GM18951 (cell line): Measurements from ENCODE around the gene SLC43A2.
"Not testable (repeated sequence)": the region's sequence is repeated elsewhere in the genome, so short reads cannot be mapped to it uniquely, and the experiment has no call there.

Source experiments
- POLR2A ChIP-seq: IDR thresholded peaks from 4 replicates; pipeline ENCODE4 v1.6.1; 2011; ENCODE audit warnings: mild to moderate bottlenecking; ENCODE audit not compliant: insufficient read length, insufficient read depth; ENCODE audit errors: extremely low read depth
- in situ Hi-C: fragments of 300-500 bp; cut with MboI; formaldehyde crosslinking; loops from one replicate; pipeline ENCODE4 v1.12.0; 2022; ENCODE audit warnings: low sequenced_read_pairs, mixed read lengths, inconsistent platforms; ENCODE audit not compliant: unreplicated experiment

The SLC43A2 gene

DNA sequence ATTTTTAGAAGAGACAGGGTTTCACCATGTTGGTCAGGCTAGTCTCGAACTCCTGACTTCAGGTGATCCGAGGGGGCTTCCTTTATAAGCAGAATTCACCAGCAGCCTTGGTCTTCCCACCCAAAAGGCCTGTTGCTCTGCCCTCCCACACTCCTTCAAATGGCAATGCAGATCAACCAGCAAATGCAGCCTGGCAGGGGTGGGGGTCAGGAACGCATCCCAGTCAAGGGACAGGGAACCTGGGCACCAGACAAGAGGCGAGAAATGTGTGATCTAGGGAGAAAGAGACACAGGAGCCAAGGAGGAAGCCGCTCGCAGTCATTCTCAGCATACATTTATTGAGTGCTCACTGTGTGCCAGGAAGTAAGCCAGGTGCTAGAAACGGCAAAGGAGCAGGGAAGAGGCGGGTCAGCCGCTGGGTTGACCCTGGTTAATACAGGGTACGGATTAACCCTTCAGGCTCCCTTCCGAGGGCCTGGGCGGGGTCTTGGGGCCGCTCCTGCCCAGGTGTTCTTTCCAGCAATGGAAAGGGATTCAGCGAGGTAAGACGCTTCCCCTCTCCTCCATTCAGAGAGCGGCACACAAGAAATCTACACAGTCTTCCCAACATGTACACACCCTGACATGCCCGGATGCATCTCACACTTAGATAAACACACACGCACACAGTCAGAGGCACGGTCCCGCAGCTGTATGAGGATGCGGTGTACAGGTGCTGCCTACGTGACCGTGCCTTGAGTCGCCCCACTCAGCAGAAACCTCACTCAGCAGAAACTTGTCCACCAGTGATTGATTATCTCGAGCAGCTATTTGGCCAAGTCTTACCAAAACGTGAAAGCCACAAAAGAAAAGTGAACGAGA is 59.5 kb downstream of the SLC43A2 start:
- no peak for TF ChIP-seq POLR2A
- in situ Hi-C loops, result no loop called here

DNA sequence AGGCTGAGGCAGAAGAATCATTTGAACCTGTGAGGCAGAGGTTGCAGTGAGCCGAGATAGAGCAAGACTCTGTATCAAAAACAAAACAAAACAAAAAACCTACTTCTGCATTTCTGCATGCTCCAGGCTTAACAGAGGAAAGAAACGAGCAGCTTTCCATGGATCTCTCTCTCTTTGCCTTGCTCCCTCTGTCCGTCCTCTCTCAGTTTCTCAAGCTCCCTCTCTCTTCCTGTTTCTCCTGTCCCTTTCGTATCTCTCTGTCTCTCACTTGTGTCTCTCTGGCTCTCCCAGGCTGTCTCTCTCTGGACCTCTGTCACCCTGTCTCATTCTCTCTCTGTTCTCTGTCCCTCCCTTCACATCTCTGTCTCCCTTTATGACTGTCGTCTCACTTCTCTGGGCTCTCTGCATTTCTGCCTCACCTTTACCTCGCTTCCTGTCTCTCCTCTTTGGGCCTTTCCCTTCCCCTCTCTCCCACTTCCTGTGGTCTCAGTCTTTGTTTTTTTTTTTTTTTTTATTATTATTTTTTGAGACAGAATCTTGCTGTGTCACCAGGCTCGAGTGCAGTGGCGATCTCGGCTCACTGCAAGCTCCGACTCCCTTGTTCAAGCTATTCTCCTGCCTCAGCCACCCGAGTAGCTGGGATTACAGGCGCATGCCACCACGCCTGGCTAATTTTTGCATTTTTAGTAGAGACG is 62.0 kb downstream of the SLC43A2 start:
- peak; percentile 38 for TF ChIP-seq POLR2A

GRCh38 chr17:1565877-1566276 is 62.8 kb downstream of the SLC43A2 start:
- in situ Hi-C loops, result no loop called here
- TF ChIP-seq POLR2A, result no peak

More for the DNA sequence above, 62.0 kb downstream of the SLC43A2 start:
- in situ Hi-C loops, result no loop called here

GRCh38 chr17:1563786-1564613 is 64.6 kb downstream of the SLC43A2 start:
- in situ Hi-C loops, result no loop called here
- no peak for TF ChIP-seq POLR2A

GRCh38 chr17:1563471-1563785 is 65.2 kb downstream of the SLC43A2 start:
- in situ Hi-C loops, result not testable (repeated sequence)

DNA sequence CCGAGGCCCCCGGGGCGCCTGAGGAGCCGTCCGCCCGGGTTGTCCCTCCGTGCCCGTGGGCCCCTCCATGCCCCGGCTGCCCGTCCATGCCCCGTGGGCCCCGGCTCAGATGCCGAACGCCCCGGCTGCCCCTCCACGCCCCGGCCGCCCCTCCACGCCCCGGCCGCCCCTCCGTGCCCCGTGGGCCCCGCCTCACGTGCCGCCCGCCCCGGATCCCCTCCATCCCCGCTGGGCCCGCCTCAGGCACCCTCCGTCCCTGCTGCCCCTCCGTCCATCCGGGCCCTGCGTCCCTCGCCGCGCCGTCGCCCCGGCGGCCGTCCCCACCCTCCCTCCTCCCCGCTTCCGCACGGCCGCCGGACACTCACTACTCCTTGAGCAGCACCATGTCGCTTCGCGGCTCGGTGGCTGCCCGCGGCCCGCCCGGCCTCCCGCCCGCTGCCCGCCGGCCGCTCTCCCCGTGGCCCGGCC is 66.4 kb downstream of the SLC43A2 start:
- no peak for TF ChIP-seq POLR2A
- in situ Hi-C loops, result no loop called here

DNA sequence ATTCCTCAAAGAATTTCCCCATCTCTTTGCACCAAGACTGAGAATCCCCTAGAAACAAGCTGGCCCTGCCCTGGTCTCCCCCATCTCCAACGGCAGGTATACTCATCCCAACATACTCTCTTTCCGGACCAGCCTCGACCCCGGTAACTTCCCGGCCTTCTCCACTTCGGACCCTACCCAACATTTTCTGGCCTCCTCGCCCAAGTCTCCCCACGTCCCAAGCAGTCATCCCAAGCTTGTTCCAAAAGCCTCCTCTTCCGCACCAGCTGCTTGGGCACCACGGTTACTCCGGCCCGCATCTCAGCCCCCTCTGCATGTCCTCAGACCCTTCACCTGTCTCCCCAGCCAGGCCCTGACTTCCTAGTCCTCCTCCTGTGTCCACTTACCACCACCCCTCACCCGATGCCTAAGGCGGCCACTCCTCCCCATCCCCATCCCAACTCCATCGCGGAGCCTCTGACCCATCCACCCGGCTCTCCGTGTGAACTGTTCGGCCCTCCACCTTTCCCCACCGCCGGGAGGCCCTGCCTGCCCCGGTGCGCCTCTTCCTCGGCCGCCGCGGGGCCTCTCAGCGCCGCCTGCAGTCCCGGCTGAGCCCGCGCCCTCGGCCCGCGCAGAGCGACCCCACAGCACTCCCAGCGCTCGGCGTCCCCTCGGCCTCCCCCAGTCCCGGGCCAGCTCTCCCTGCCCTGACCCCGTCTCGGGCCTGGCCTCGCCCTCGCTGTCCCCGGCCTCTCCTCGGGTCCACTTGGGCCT is 67.0 kb downstream of the SLC43A2 start:
- no peak for TF ChIP-seq POLR2A
- in situ Hi-C loops, result no loop called here

GRCh38 chr17:1560858-1561355 is 67.7 kb downstream of the SLC43A2 start:
- in situ Hi-C loops, result no loop called here
- TF ChIP-seq POLR2A, result no peak

DNA sequence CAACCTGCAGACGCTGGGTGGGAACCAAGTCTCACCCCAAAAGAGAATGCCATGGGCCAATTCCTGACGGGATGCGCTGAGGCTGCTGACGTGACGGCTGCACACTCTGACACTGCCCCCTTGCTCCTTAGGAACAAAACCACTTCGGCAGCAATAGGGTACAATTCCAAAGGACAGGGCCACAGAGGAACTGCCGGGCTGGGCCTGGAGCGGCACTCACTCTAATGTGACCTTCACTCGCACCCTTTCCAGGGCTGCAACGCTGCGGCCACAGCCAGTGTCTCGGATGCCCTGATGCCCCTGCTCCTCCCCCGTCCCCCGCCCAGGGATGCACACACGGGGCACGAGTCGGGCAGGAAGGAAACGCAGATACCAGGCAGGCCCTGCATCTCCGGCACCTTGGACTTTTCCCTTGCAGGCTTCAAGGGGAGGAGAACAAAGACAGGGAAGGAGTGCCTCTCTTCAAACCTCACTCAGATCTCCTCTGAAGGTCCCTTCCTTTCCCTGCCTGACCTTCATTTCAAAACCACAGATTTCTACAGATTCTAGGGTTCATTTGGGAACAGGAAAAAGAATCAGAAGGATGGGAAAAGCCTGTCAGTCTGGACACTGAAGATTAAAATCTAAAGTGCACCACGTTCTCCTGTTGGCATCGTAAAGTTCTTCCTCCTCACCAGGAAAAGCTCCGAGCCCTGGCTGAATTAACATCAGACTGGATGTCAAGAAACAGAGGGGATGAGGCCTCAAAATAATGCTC is 68.4 kb downstream of the SLC43A2 start:
- in situ Hi-C loops, result no loop called here
- TF ChIP-seq POLR2A, result no peak

DNA sequence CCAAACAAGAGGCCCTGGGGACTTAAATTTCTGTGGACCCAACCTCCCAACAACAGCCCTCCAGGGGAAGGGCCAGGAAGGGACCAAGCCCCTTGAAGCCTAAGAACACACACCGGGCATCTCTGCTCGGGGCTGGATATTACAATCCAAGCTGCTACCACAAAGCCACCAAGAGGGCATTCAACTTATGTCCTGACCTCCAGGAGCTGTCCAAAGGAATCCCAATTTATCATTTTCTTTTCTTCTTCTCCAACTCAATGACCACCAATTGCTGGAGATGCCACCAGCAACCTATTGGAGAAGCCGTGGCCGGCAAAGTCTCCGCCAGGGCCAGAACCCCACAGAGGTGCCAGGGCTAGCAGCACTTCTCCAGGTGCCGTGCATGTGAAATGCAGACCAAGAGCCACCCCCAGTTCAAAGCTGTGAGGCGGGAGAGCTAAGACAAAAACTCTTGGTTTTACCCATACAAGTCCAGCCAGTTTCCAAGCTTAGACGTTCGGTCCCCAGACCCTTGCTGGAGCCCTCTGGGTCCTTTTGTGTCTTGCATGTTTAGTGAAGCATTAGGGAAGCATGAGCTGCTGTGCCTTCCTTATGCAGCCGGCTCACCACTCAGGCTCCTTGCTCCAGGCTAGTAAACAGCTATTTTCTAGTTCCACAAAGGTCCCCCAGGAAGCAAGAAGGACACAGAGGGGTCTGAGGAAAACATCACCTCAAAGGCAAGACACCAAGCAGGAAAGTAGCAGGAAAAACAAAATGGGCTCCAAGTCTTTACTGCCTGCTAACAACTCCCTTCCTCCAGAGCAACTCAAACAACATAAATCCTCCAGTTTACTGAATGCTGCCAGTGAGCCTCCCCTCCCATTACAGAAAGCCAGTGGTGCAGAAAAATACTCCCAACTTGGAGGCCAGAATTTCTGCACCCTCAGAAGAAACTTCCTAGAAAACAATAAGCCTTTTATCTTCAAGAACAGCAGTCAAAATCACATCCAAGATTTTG is 69.3 kb downstream of the SLC43A2 start:
- in situ Hi-C loops, result no loop called here

GRCh38 chr17:1558401-1558800 is 70.2 kb downstream of the SLC43A2 start:
- in situ Hi-C loops, result no loop called here
- no peak for TF ChIP-seq POLR2A

More for the DNA sequence above, 69.3 kb downstream of the SLC43A2 start:
- TF ChIP-seq POLR2A, result no peak
